Globus pallidus (tissue), 1 donor: ENCODE results near the gene SNN.

ENCODE experiments used
- DNase-seq: peaks from one replicate; pipeline ENCODE4 v3.0.0-alpha.2; 2015; ENCODE audit warnings: low spot score

SNN gene

GRCh38 chr16:11667221-11667823 is 933 bp upstream of the SNN start:
- no peak for DNase-seq

GRCh38 chr16:11668623-11669379 is 546 bp downstream of the SNN start:
- DNase-seq = no peak

- DNase-seq = no peak
Observed at GRCh38 chr16:11669380-11670146, 1.3 kb downstream of the SNN start.

GRCh38 chr16:11670171-11671131 is 2.2 kb downstream of the SNN start:
- DNase-seq = no peak

- DNase-seq = no peak
Observed at GRCh38 chr16:11671271-11671670, 3.0 kb downstream of the SNN start.

GRCh38 chr16:11671676-11672075 is 3.4 kb downstream of the SNN start:
- DNase-seq = no peak

GRCh38 chr16:11672206-11673090 is 4.2 kb downstream of the SNN start:
- DNase-seq = no peak

- DNase-seq = no peak
Observed at GRCh38 chr16:11673091-11674000, 5.1 kb downstream of the SNN start.

- DNase-seq = no peak
Observed at GRCh38 chr16:11674001-11674817, 6.0 kb downstream of the SNN start.

GRCh38 chr16:11674818-11675560 is 6.7 kb downstream of the SNN start:
- DNase-seq = no peak

- DNase-seq = no peak
Observed at GRCh38 chr16:11675561-11676511, 7.6 kb downstream of the SNN start.

- no peak for DNase-seq
Observed at GRCh38 chr16:11676799-11677198, 8.5 kb downstream of the SNN start.

- no peak for DNase-seq
Observed at GRCh38 chr16:11677451-11677951, 9.2 kb downstream of the SNN start.

- no peak for DNase-seq
Observed at GRCh38 chr16:11677959-11678881, 10.0 kb downstream of the SNN start.

- no peak for DNase-seq
Observed at GRCh38 chr16:11679250-11679649, 11.0 kb downstream of the SNN start.
